Thyroid gland (tissue), 4 donors: ENCODE data around the gene FBXO2. TPM values are rescaled to one million over a fixed set of nuclear protein-coding genes. Genes with fewer than 3 reads are reported as not detected.

Source experiments
- DNase-seq, 2 donors: peaks; one replicate each; pipeline ENCODE4 v3.0.0-alpha.2; 2019
- H3K27ac ChIP-seq, 3 donors: fragments of 200-600 bp; sonication (generic); 1 replicate in 2 of 3; 2 replicates in 1 of 3; pipeline ENCODE4 v1.5.1; 2016 to 2019; ENCODE audit warnings: mild to moderate bottlenecking in 1 of 3, moderate library complexity in 1 of 3
- H3K27me3 ChIP-seq: fragments of 200-600 bp; sonication (generic); one replicate; pipeline ENCODE4 v1.5.1; 2019
- H3K36me3 ChIP-seq, 2 donors: fragments of 200-600 bp; sonication (generic); one replicate each; pipeline ENCODE4 v1.5.1; 2016 to 2019
- H3K4me1 ChIP-seq, 2 donors: fragments of 200-600 bp; sonication (generic); one replicate each; pipeline ENCODE4 v1.5.1; 2017 to 2019
- H3K4me3 ChIP-seq, 3 donors: fragments of 200-600 bp; sonication (generic); replicated peaks in 1 of 3; 1 replicate in 2 of 3; 2 replicates in 1 of 3; pipeline ENCODE4 v1.5.1; 2016; ENCODE audit warnings: mild to moderate bottlenecking in 1 of 3
- H3K9me3 ChIP-seq: fragments of 200-600 bp; sonication (generic); one replicate; pipeline ENCODE4 v1.5.1; 2017
- CTCF ChIP-seq, 6 experiments: fragments of 200-600 bp in 3 of 6; fragments of 450-650 bp in 3 of 6; sonication (generic) in 3 of 6; IDR thresholded peaks; one replicate each; pipeline ENCODE4 v1.5.1; 2016 to 2019; ENCODE audit warnings: antibody characterized with exemption in 6 of 6, mild to moderate bottlenecking in 2 of 6, inconsistent platforms in 1 of 6, moderate library complexity in 1 of 6
- POLR2A ChIP-seq, 2 donors: fragments of 450-650 bp; IDR thresholded peaks; one replicate each; pipeline ENCODE4 v1.6.1; 2017; ENCODE audit warnings: antibody characterized with exemption in 2 of 2, mild to moderate bottlenecking in 2 of 2, moderate library complexity in 1 of 2
- WGBS, 2 donors: methylation state at CpG; one replicate each; pipeline ENCODE4 v1.1.5; 2017; 5-methylcytosine and 5-hydroxymethylcytosine counted together
- intact Hi-C: fragments of 100-400 bp; cut with DNase I; formaldehyde crosslinking; loops from one replicate; pipeline ENCODE4 v1.15.1; 2023
- total RNA-seq, 4 donors: library from RNA; depleted of rRNA; stranded (reverse); fragments of >200 nt; gene quantifications; one replicate each; pipeline ENCODE4 v1.2.3, GENCODE V29; 2016

Gene FBXO2
- total RNA-seq, 4 donors from 2014 or later: 4.3 to 9.9 (median 6.7) TPM

- Histone ChIP-seq H3K27ac (no peak overlapping the region), H3K4me1 (no peaks in the 10 kb centered on the region), H3K9me3 (no peaks in the 10 kb centered on the region), H3K4me3 (no peak overlapping the region), H3K36me3 (no peaks in the 10 kb centered on the region), H3K27me3 (no peaks in the 10 kb centered on the region)
- intact Hi-C loops: loop anchor here (10.0 kb wide), 1 partner anchor 290 kb away; no protein-coding TSS in a partner anchor
- TF ChIP-seq CTCF (IDR thresholded peaks at IDR 0.05) (no peak), POLR2A (IDR thresholded peaks at IDR 0.05) (no peak)
- no peak for DNase-seq
- 67 to 75% methylated on average over 11 of the region's 11 CpGs for WGBS, 2 donors
Measured at GRCh38 chr1:11634365-11635192, 19.6 kb downstream of the FBXO2 start.

GRCh38 chr1:11629184-11630016, 24.8 kb downstream of the FBXO2 start:
- intact Hi-C loops: loop anchor here (10.0 kb wide), 1 partner anchor 285 kb away; no protein-coding TSS in a partner anchor
- no peaks in the 10 kb centered on the region for H3K36me3 ChIP-seq
- TF ChIP-seq POLR2A (IDR thresholded peaks at IDR 0.05): no peak
- TF ChIP-seq CTCF (IDR thresholded peaks at IDR 0.05): no peak
- WGBS, 2 donors: 53 to 54% methylated on average over 11 to 14 of the region's 15 CpGs
- no peaks in the 10 kb centered on the region for H3K27me3 ChIP-seq
- no peaks in the 10 kb centered on the region for H3K9me3 ChIP-seq
- no peak for DNase-seq
- no peak overlapping the region for H3K27ac ChIP-seq
- H3K4me3 ChIP-seq: no peak overlapping the region
- H3K4me1 ChIP-seq: no peaks in the 10 kb centered on the region

- Histone ChIP-seq H3K27me3 (no peaks in the 10 kb centered on the region), H3K36me3 (no peaks in the 10 kb centered on the region), H3K4me1 (no peaks in the 10 kb centered on the region), H3K27ac (no peak overlapping the region), H3K4me3 (no peak overlapping the region), H3K9me3 (no peaks in the 10 kb centered on the region)
- no peak for TF ChIP-seq POLR2A (IDR thresholded peaks at IDR 0.05)
- no peak for TF ChIP-seq CTCF (IDR thresholded peaks at IDR 0.05)
- intact Hi-C loops: no loop called here
- DNase-seq: no peak
- 95 to 96% methylated on average over 7 of the region's 7 CpGs for WGBS, 2 donors
Measured at GRCh38 chr1:11628767-11629166, 25.5 kb downstream of the FBXO2 start.

- H3K36me3 ChIP-seq: no peaks in the 10 kb centered on the region
- DNase-seq: no peak
- H3K4me3 ChIP-seq: no peak overlapping the region
- H3K27me3 ChIP-seq: no peaks in the 10 kb centered on the region
- H3K9me3 ChIP-seq: no peaks in the 10 kb centered on the region
- TF ChIP-seq POLR2A (IDR thresholded peaks at IDR 0.05) (no peak), CTCF (IDR thresholded peaks at IDR 0.05) (no peak)
- H3K4me1 ChIP-seq: no peaks in the 10 kb centered on the region
- intact Hi-C loops: no loop called here
- H3K27ac ChIP-seq: no peak overlapping the region
- whole genome bisulfite sequencing, 2 donors: 70 to 72% methylated on average over 3 of the region's 3 CpGs
Measured at GRCh38 chr1:11626551-11626950, 27.7 kb downstream of the FBXO2 start.
